Activated T-helper 9 cell treated with anti-CD3 and anti-CD28 coated beads, Interleukin-2, amount 50 U/mL, for 16 hours (primary cell): ENCODE results near the gene STK24.

ENCODE experiments used
- DNase-seq: peaks from one replicate; pipeline ENCODE4 v3.0.0-alpha.2; 2020; ENCODE audit warnings: low read depth

STK24 gene

GRCh38 chr13:98406971-98407370 lies 169.9 kb downstream of the STK24 start:
- no peak for DNase-seq

DNA sequence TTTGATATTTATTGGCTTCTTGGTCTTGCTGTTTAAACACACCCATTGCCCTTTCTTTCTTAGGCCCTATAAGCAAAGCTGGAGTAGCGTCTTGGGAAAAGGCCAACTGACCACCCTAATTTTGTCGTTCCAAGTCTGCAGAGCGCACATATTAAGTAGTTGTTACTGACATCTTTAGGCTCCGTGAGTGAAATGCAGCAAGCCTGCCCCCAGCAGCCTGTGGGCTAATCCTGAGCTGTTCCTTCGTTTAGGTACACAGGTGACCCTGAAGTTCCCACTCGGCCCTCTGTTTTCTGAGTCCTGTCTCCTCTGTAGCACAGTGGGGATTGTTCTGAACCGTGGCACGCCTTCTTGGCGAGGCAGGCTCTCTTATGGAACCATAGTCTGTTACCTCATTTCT lies 170.5 kb downstream of the STK24 start:
- no peak for DNase-seq

DNA sequence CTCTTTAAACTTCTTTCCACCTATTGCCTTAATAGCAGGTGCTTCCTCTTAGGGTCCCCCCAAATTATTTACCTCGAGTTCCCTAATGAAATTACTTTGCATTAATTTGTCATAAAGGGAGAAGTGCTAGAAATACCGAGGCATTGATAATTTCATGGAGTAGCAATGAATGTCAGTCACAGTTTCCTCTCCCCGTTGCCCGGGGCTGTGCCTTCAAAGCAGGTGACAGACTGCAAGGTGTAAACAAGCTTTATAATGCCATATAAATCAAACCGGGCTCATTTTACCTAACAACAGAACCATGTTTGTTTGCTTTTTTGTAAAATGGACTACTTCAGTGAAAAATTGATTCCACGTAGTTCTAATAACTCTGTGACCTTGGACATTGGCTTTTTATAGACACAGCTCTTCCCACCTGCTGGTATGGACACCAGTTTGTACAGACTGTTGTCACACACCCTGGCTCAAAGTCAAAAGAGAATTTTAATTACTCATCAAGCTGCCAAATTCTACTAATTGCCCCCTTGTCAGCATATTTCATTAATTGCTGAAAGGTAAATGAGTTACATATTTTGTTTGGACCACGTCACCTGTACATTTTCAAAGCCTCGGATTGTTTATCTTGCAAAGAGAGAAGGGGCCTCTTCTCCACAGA lies 171.1 kb downstream of the STK24 start:
- DNase-seq = no peak

GRCh38 chr13:98405107-98405571 lies 171.8 kb downstream of the STK24 start:
- no peak for DNase-seq

DNA sequence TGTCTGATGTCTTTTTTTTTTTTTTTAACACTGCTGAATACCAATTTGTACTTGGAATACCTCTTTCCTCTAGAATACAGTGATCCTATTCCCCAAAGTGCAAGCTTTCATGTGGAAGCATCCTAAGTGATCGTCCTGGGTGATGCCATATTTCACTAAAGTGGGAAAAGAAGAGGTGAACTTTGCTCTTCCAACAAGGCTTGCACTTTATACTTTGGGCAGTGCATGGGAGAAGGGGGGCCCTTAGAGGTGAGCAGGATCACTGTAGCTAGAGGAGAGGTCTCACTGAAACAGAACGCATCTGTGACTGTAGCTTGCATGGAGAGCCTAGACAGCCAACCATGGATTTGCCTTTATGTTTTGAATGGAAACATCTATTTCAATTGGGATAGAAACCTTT lies 173.8 kb downstream of the STK24 start:
- no peak for DNase-seq

DNA sequence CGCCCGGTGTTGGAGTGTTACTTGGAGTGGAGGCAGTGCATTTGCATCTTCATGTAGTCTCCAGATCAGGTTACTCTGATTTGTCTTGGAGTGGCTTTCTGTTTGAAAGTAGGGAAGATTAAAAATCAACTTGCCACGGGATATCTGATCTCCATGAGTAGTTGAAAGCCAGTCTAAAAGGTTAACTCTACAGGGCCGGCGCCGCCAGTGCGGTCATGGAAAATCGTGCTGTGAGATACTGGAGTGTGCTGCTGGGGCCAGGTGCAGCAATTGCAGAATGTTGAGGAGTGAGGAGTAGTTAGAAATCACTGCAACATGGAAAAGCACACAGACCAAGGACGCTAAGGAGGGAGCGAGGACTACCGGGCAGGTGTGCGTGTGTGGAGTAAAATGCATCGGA lies 175.0 kb downstream of the STK24 start:
- no peak for DNase-seq

- no peak for DNase-seq
Measured at GRCh38 chr13:98399756-98400155, 177.2 kb downstream of the STK24 start.

GRCh38 chr13:98398581-98398980 lies 178.3 kb downstream of the STK24 start:
- no peak for DNase-seq

DNA sequence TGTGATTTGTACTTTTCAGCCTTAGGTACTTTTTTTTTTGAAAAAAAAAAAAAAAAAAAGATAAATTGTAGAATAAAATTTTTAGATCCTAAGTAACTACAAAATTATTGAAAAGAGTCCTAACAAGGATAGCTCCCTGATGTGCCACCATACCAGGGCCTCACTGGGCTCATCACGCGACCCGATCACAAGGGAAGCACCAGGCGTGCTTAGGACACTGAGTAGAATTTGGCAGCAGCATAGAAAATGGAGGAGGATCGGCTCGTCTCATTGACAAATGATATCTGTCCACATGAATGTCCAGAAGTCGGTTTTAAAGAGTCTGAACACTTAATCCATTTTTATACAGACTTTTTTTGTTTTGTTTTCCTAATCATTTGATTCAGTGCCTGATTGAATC lies 179.0 kb downstream of the STK24 start:
- no peak for DNase-seq

DNA sequence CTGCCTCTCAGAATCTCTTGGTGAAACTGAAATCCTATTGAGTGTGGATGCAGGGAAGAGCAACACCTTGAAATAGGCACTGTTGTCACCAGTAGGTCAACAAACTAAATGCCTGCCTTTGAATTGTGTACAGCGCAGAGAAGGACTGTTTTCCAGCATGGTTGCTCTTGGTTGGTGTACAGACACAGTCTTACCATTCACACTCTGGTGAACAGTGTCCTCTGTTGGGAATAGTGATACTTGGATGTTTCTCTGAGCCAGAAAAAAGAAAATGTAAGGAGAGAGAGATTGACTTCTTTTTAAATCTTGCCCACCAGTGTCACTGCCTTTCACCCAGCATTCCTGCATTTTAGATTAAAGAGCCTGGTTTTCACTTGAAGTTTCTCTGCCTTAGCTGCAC lies 179.7 kb downstream of the STK24 start:
- no peak for DNase-seq

GRCh38 chr13:98396071-98396710 lies 180.7 kb downstream of the STK24 start:
- no peak for DNase-seq
